ENCODE data around the gene CYBC1. TPM values are rescaled to one million over a fixed set of nuclear protein-coding genes. Genes with fewer than 3 reads are reported as not detected.

The CYBC1 gene
- total RNA-seq, 1 experiment from 2014 or later = 95.4 TPM

- TF ChIP-seq CTCF (IDR thresholded peaks at IDR 0.05 in 2 of 3, conservative IDR thresholded peaks at IDR 0.05 in 1 of 3; ENCODE audit: borderline replicate concordance in 1 of 3, insufficient read depth in 1 of 3, low read depth in 2 of 3, low read length in 2 of 3) (no peak), ZFX (IDR thresholded peaks at IDR 0.05) (no peak)
Measured at GRCh38 chr17:82487910-82488309, 37.4 kb upstream of the CYBC1 start (continued).

DNA sequence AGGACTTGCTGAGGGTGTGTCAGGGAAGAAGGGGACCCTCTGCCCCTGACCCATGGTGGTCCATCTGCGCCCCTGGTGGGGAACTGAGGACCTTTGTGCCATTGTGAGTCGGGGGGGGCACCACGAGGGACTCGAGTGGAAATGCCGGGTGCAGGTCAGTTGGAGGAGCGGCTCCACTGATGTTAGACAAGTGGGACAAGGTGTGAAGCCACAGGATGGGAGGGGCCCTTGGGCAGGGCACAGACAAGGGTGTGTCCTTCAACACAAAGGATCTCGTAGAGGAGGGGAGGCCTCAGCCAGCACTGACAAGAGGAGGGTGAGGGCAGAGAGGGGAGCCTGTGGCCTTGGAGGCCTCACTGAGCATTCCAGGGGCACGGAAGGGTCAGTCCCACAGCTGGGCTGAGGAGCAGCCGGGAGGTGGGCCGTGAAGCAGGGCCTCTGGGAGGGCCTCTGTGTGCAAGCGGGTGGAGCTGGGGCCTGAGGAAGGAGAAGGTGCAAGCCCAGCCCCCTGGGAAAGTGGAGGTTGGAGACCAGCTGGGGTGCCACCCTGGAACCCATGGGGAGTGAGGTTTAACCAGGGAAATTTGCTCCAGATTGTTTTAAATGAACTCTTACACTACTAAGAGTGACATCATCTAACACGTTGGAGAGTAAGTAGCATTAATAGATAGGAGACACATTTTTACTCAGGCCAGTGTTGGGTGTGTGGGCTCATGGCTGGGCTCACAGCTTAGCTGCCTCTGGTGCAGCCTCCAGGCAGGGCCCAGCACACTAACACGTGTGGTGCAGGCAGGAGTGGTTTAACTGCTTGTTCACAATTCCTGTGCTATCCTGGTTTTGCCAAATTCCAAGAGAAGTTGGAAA is 35.9 kb upstream of the CYBC1 start:
- peaks cover 32 to 39% of the 10 kb centered on the region in 2 experiments; a peak in 3 of 4 replicates for H3K36me3 ChIP-seq (ENCODE audit: control insufficient read depth in 1 of 2, insufficient read depth in 2 of 2, low read length in 2 of 2)
- TF ChIP-seq EGR1 (IDR thresholded peaks at IDR 0.05; ENCODE audit: low read depth) (no peak), CEBPB (IDR thresholded peaks at IDR 0.05; ENCODE audit: low read depth) (no peak), ZBTB33 (IDR thresholded peaks at IDR 0.05; ENCODE audit: extremely low read depth, insufficient replicate concordance, low read length) (no peak), TCF7L2 (IDR thresholded peaks at IDR 0.05; ENCODE audit: borderline replicate concordance, extremely low read depth, insufficient read depth, insufficient read length) (no peak), EZH2 (IDR thresholded peaks at IDR 0.05) (no peak), SRF (IDR thresholded peaks at IDR 0.05; ENCODE audit: low read depth) (no peak), SIN3A (IDR thresholded peaks at IDR 0.05; ENCODE audit: low read depth) (no peak), CBX3 (IDR thresholded peaks at IDR 0.05; ENCODE audit: low read depth) (no peak), SP1 (IDR thresholded peaks at IDR 0.05; ENCODE audit: low read depth) (no peak), EZH2phosphoT487 (IDR thresholded peaks at IDR 0.05; ENCODE audit: borderline replicate concordance) (no peak), CTCF (IDR thresholded peaks at IDR 0.05 in 2 of 3, conservative IDR thresholded peaks at IDR 0.05 in 1 of 3; ENCODE audit: borderline replicate concordance in 1 of 3, insufficient read depth in 1 of 3, low read depth in 2 of 3, low read length in 2 of 3) (no peak), ELF1 (IDR thresholded peaks at IDR 0.05; ENCODE audit: borderline replicate concordance, low read depth) (no peak), JUND (IDR thresholded peaks at IDR 0.05) (no peak), POLR2AphosphoS5 (IDR thresholded peaks at IDR 0.05; ENCODE audit: low read depth, low read length) (no peak), MAX (IDR thresholded peaks at IDR 0.05) (no peak), FOSL1 (IDR thresholded peaks at IDR 0.05; ENCODE audit: low read depth) (no peak)
- TF ChIP-seq, protein P1, sequence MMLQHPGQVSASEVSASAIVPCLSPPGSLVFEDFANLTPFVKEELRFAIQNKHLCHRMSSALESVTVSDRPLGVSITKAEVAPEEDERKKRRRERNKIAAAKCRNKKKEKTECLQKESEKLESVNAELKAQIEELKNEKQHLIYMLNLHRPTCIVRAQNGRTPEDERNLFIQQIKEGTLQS (IDR thresholded peaks at IDR 0.05) = no peak

More for the DNA sequence above, 35.9 kb upstream of the CYBC1 start:
- CTCF ChIA-PET = no interaction called here
- no peak overlapping the region for H3K4me2 ChIP-seq (ENCODE audit: low read length)
- H3K4me1 ChIP-seq (ENCODE audit: control insufficient read depth in 1 of 2, insufficient read depth in 2 of 2, low read length in 2 of 2) = no peaks in the 10 kb centered on the region; a peak in 1 of 4 replicates
- RAD21 ChIA-PET (ENCODE audit: low non-redundant PET in 1 of 2, low total read pairs in 2 of 2, uncharacterized antibody in 2 of 2, unreplicated experiment in 2 of 2) = no interaction called here
- no peaks in the 10 kb centered on the region for H4K20me1 ChIP-seq (ENCODE audit: insufficient read depth)
- H3K79me2 ChIP-seq (ENCODE audit: insufficient read depth, low read length) = no peaks in the 10 kb centered on the region
- no peak overlapping the region for H3K4me3 ChIP-seq (replicated peaks in 1 of 2; ENCODE audit: low read depth in 1 of 2, low read length in 2 of 2)
- BruUV-seq (replicated peaks) = no TSS peak
- no peak overlapping the region for H3K27ac ChIP-seq (ENCODE audit: low read depth, low read length)
- no peaks in the 10 kb centered on the region for H3K9me2 ChIP-seq (ENCODE audit: insufficient read depth)
- ATAC-seq (no peak), DNase-seq (ENCODE audit: low read depth, low spot score) (no peak)
- H3K9ac ChIP-seq (ENCODE audit: low read length) = no peak overlapping the region
- intact Hi-C loops (cut with micrococcal nuclease) = no loop called here
- POLR2A ChIA-PET = no interaction called here
- no peaks in the 10 kb centered on the region for H3K27me3 ChIP-seq (ENCODE audit: insufficient read depth, low read length)
- no peak overlapping the region for H2AFZ ChIP-seq (ENCODE audit: low read depth, low read length, poor library complexity, severe bottlenecking)
- no peaks in the 10 kb centered on the region for H3K9me3 ChIP-seq (ENCODE audit: control insufficient read depth in 1 of 2, insufficient read depth in 1 of 2, low read depth in 1 of 2, low read length in 2 of 2)

All from HCT116 (cell line).